ENCODE results near the gene HOXD13.

Gene HOXD13

GRCh38 chr2:176106581-176107539 is 14.3 kb downstream of the HOXD13 start, which contains the start of gene HOXD11:
Gene HOXD11, plus strand, starts transcription at chr2:176107280. Its CDS starts 76 bp downstream, at chr2:176107356.
- no peak for DNase-seq

GRCh38 chr2:176107731-176108181 is 15.2 kb downstream of the HOXD13 start:
- no peak for DNase-seq

GRCh38 chr2:176109192-176109901 is 16.8 kb downstream of the HOXD13 start:
- no peak for DNase-seq

DNA sequence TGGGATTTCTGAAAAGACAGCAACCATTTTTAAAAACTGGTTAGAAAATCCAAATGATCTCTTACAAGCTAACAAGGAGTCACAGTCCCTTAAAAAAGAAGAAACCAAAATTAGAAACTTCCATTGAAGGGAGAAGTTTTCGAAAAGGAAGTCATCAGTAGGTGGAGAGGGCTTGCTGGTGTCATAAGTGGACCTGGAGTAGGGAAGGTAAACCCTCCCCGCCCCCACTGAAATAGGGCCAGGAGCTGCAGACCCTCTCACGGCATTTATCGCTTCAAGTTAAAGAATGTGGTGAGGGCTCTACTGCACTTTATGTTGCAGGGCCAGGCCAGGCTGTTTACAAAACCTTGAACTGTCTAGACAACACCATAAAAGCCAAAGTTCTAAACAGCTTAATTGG is 17.4 kb downstream of the HOXD13 start:
- DNase-seq: no peak

DNA sequence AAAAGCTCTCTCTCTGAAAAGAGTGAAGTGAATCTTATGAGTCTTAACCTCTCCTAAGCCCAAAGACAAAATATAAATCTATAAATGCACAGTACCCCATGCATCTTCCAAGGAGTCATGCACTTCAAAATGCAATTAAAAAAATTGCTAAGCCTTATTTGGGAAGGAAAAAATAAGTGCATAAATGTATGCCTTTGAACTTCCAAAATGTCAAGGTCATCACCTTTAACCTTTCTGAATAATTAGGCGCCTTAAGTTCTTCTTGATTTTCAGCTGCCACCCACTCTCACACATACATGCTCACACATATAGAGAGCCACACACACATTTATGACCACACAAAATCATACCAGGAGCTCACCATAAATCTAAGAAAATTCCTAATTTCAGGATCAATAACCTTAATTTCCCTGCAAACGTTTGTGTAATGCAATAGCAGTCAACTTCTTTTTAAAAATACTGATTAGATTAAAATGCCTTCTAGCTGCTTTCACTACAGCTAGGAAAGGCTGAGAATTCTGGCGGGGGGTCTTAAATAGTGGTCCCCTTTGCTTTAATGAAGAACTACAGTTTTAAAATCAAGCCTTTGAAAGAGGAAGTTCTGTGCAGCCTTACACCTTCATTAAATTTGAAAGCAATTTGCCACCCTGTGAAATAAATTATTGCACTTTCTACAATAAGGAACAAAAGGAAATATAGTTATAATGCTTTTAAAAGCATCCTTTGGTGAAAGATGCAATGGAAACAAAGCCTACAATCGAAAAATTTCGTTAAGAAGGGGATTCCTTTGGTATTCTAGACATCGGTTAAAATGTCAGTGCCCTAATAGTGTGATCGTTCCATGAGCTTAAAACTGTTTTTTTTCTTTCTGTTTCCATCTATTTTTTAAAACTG is 18.1 kb downstream of the HOXD13 start:
- DNase-seq: no peak

DNA sequence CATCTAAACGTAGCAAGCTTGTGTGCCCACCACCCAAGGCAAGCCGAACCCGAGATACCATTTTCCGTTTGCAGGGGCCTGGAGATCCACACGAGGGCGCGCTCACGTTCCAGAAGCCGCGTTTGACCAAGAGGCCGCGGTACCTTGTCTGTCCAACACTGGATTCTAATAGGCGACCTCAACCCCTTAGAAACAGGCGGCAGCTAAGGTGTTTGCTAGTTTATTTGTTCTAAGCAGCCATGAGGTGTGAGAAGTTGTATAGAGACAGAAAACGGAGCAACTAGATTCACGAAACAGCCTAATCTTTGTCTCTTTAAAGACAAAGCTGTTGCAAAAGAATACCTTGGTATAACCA is 18.8 kb downstream of the HOXD13 start:
- no peak for DNase-seq

DNA sequence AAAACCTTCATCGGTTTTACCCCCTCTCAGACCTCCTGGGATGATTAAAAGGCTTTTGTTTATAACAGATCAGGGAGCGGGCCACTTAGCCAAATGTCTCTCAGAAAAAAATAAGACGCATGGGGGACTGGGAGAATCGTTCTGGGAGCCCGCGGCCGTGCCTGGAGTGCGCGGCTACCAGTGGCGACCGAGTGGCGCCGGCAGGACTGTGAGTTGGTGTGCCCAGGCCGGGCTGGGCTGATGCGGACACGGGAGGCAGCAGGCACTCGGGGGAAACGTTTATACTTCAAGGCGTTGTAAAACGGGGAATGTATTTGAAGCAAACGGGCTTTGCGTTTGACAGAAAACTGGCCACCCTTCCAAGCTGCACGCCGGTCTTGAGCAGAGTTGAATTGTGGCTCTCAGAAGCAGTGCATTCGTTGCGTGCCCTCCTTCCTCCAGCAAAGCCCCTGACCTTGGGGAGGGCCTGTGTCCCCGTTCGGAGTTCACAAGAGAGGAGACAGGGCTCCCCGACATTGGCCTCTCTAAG is 19.4 kb downstream of the HOXD13 start:
- DNase-seq: no peak

DNA sequence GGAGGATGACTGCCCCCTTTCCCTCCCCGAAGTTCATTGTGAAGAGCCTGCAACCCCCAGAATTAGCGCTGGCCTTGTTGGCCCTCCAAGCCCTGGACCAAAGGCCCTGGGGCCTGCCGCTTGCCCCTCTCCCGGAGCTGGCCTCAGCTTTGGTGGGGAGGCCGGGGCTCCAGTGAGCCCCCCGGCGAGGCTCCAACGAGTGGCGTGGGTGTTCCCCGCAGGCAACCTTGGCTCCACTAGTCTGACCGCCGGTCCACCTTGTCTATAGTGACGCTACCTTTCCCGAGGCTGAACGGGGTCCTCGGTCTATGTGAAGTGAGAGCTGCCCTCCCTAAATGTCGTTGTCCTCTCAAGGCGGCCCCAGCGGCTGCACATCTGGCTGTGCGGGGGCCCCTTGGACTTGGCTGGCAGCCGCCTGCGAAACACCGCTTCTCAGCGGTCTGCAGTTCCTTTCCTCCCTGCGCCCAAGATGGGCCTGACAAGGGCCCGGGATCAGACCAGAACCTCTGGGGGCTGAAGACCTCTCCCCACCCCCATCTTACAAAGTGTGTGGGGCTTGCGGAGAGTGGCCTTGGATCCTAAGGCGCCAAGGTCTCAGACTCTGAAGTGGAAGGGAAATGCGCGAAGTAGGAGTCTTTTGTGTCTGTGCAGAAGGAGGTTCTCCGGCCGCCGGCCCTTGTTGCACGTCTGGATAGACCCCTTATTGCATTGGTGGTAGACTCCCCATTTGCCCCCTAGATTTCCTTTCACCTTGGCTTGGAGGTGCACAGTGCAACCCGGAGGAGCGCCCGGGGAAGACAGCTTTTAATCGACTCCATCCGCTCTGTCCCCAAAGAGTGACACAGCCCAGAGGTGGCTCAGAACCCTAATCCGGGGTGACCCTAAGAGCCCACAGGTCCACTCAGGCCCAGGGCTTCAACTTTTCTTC is 20.1 kb downstream of the HOXD13 start:
- DNase-seq: no peak

GRCh38 chr2:176114120-176114929 is 21.8 kb downstream of the HOXD13 start:
- DNase-seq: no peak

- DNase-seq: no peak
These were observed 22.6 kb downstream of the HOXD13 start for GRCh38 chr2:176114930-176115625.

DNA sequence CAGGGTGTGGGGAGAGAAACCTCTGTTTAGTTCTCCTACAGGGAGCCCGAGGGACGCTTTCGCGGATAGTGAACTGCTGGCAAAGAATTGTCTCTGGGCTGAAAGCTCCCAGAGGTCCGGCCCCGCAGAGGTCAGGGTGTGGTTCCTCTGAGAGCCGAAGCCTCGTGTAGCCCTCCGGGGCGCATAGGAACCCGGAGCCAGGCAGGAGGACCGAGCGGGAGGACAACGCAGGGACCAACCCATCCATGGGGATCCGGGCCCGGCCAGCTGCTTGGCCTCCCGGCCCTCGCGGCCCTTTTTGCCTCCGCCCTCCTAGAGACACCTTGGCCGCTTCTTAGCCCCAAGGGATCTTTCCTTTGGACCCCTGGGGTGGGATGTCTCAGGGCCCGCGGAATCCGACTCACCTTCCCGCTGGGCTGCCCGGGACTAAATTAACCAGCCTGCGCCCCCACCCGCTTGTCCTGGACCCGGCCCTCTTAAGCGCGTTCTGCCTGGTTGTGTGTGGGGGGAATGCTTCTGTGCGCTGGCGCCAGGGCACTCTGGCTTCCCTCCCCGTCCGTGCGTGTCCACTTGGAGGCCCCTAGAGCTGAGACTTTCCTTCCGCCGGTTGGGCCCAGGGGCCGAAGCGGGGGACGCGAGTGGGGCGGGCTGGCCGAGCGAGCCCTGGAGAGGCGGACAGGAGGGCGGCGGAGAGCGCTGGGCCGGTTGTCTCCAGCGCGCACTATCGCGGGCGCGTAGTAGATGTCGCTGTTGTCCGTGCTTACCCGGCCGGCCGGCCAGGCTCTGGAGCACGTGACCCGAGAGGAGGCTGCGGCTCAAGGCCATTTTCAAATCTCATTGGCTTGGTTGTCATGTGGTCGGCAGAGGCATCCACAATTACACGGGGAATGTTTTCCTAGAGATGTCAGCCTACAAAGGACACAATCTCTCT is 23.6 kb downstream of the HOXD13 start, which contains the start of gene HOXD10:
Gene HOXD10, plus strand, starts transcription at position 896 of the 931 bp plus-strand sequence. CDS start 56 bp downstream, outside the sequence.
- no peak for DNase-seq

- DNase-seq: no peak
These were observed 24.8 kb downstream of the HOXD13 start for GRCh38 chr2:176117162-176117822.

- DNase-seq: no peak
These were observed 25.4 kb downstream of the HOXD13 start for GRCh38 chr2:176117823-176118371.

GRCh38 chr2:176118601-176119339 is 26.2 kb downstream of the HOXD13 start:
- DNase-seq: no peak

- no peak for DNase-seq
These were observed 28.1 kb downstream of the HOXD13 start for GRCh38 chr2:176120364-176121189.

Measured in amniotic stem cell (primary cell).